Kidney tubule cell (primary cell): ENCODE data around the gene NOC2L.
A peak's percentile ranks its signal among the peaks of the same experiment; 100 is the strongest.
"Not testable (repeated sequence)": the region's sequence is repeated elsewhere in the genome, so short reads cannot be mapped to it uniquely, and the experiment has no call there.

Experiments
- DNase-seq: peaks from one replicate; pipeline ENCODE4 v3.0.0-alpha.2; 2018; ENCODE audit warnings: low spot score

NOC2L gene

DNA sequence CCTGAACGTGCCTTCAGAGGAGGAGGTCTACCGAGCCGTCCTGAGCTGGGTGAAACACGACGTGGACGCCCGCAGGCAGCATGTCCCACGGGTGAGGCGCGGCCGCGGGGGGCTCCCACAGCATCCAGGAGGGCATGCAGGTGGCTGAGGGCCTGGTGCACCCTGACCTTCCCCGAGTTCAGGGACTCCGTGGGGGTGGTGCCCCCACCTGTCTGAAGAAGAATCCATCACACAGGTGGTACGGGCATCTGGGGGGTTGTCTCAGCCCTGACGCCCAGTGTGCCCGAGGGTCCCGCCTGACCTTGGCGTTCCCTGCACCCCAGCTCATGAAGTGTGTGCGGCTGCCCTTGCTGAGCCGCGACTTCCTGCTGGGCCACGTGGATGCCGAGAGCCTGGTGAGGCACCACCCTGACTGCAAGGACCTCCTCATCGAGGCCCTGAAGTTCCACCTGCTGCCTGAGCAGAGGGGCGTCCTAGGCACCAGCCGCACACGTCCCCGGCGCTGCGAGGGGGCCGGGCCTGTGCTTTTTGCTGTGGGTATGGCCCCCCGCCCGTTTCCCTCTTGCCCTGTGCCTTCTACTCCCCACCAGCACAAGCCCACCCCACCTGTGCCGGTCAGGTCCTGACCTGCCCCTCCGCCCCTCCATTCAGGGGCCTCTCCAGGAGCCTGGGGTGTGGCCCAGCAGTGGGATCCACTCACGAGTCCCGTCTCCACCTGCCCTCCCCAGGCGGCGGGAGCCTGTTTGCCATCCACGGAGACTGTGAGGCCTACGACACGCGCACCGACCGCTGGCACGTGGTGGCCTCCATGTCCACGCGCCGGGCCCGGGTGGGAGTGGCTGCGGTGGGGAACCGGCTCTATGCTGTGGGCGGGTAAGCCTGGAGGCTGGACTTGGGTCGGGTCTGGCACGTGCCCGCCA, 3.6 kb upstream of the NOC2L start:
- DNase-seq = no peak

GRCh38 chr1:961132-961669, 2.1 kb upstream of the NOC2L start:
- no peak for DNase-seq

GRCh38 chr1:960363-961131, 1.5 kb upstream of the NOC2L start, which contains the start of gene KLHL17:
Gene KLHL17, plus strand, starts transcription at chr1:960584. Its CDS starts 110 bp downstream, at chr1:960694.
- peak; percentile 73 for DNase-seq

- DNase-seq = no peak
Observed at GRCh38 chr1:959731-960362, 791 bp upstream of the NOC2L start.

DNA sequence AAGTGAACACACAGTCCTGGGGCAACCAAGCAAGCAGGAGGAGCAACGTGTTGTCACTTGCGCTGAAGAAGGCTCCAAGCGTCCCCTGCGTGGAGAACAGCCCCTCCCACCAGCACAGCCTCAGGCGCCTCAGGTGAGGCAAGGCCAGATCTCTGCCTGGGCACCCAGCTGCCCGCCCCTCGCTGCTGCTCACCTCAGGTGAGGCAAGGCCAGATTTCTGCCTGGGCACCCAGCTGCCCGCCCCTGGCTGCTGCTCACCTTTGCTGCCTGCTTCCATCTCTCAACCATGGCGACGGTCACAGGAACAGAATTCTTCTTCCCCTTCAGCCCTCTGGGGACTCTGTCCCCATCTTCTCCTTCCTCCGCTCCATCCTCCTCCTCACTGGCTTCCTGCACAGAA, 2.4 kb downstream of the NOC2L start:
- no peak for DNase-seq

DNA sequence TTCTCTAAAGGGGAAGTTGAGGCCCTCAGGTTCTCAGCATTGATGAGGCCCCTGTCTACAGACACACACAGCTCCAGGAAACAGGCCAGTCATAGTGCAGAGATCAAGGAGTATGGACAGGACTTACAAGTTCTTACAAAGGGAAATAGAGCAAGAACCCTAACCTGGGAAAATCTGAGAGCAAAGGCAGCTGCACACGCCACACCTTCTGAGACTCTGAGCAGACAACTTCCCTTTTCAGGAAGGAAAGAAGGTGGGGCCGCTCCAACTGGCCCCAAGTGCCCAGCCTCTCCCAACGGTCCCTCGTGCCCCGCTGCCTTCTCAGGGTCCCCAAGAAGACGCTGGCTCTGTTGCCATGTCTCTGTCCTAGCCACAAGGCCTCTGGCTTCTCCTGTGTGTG, 3.6 kb downstream of the NOC2L start:
- DNase-seq = no peak

DNA sequence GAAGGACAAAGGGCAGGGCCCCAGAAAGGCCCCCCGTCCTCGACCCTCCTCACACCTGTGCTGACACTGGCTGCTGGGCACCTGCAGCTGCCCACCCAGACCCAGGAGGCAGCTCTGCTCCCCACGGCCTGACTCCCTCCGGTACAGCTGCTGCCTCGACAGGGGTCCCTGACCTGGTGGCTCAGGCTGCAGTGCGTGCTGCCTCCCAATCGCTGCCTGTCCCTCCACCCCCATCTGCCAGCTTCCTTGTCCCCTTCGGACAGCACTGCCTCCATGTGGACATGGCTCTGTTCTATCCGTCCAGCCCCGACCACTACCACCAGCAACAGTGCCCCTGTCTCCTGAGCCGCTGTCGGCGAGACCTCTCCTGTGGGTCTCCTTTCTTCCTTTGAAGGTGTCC, 4.1 kb downstream of the NOC2L start:
- DNase-seq = no peak

DNA sequence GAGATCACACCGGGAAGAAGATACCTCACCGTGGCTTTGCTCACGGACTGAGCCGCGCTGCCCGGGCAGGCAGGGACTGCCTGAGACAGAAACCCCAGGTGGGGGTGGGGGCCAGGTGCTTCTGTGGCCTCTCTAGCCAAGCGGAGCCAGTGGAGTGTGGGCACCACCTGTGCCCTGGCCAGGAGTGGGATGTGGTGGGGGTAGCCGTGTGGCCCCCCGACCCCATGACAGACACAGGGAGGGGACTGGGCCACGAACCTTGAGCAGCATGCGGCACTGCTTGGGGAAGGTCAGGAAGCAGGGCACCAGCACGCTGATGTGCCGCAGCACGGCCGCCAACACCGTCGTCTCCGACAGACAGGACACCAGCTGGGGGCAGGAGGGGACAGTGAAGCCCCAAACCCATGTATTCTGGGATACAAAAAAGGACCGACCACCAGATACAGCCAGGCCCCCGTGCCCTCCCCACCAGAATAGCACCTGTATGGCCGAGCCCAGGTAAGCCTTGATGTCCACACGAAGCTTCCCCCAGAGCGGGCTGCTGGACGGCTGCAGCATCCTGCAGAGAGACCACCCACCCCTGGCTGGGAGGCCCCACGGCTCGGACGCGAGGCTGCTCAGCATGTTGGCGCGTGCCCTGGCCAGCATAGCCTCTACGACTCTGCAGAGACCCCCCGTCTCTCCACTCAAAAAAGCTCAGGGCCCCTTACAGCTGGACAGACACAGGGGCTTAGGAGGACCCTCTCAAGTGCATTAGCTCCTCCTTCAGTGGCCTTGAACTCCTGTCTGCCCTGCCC, 5.3 kb downstream of the NOC2L start:
- no peak for DNase-seq

DNA sequence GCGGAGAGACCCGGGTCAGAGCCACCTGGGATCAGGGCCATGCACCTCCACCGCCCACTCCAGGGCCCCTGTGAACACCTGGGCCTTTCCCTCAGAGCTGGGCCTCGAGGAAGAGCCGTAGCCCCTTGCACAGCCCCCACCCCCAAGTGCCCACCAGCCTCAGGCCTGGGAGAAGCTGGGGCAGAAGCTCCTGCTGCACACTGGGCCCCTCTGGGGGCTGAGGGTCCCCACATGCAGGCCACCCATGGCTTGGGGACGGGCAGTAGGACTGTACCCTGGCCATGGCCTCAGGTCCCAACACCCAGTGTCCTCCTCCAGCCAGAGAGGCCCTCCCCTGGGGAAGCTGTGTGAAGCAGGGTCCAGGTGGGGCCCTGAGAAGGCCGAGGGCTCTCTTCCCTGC, 6.5 kb downstream of the NOC2L start:
- no peak for DNase-seq

DNA sequence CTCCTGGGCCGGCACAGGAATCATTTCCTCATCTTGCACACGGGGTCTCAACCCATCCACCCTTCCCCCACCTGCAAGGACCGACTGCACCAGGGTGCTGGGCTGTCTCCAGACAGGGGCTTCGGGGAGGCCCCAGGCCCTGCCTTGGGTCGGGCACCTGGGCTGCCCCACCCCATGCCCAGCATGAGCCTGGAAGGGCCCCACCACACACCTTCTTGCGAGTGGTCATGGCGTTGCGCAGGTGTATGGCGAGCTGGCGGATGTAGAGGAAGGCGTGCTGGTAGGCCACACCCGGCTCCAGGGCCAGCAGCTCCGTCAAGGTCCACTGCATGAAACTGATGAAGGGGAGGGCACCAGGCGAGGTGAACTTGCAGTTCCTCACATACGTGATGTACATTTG, 6.9 kb downstream of the NOC2L start:
- no peak for DNase-seq

GRCh38 chr1:951364-951763, 7.7 kb downstream of the NOC2L start:
- DNase-seq = no peak

DNA sequence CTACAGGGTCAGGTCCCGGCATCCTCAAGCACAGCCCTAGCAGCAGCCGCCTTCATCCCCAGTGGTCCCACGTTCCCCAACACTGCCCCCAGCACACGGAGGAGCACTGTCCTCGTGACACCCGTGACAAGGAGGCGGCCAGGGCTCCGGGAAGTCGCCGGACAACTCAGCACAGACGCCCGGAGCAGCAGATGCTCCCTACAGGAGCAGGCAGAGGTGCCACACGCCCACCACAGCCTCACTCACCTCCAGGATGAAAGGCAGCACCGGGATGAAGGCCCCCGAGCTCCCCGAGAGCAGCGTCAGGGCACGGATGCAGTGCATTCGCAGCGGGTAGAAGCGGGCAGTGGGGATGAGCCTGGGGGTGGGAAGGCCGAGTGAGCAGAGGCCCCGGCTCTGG, 8.2 kb downstream of the NOC2L start:
- DNase-seq = no peak

- no peak for DNase-seq
Observed at GRCh38 chr1:950268-950667, 8.8 kb downstream of the NOC2L start.

GRCh38 chr1:947958-948357, 11.1 kb downstream of the NOC2L start:
- no peak for DNase-seq

GRCh38 chr1:946811-947210, 12.2 kb downstream of the NOC2L start:
- DNase-seq = not testable (repeated sequence)

DNA sequence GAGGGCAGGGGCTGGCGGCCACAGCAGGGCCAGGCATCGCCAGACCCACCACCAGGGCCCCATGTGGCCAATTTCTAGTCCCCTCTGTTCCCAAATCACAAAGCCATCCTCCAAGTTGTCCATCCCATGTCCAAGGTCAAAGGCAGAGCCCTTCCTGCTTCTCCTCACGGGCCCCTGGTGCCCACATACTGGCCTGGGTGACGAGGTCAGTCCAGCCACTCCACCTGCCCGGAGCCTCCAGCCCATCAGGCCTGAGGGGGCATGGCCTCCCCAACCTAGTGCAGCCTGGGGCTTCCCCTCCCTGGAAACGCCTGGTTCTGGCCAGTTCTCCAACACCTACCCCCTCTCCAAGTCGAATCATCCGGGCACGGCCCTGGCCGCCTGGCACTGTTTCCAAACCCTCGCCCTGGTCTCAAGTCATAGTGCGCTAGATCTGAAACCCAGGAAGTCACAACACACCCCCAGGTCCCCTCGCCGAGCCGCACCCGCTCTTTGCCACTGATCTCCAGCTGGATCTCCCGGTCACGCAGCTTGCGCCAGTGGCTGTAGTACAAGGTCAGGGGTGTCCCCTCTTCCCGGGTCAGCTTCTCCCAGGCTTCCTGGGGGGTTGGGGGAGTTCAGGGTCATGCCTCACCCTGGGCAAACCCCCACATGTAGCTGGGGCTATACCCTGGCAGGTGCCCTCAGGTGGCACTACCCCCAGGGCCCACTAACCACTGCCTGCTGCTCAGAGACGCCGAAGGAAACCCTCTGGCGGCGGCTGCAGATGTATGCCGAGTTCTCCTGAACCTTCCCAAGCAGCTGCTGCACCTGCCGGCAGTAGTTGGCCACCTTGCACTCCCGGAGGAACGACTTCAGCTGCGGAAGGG, 13.1 kb downstream of the NOC2L start:
- DNase-seq = no peak

GRCh38 chr1:944341-945325, 14.4 kb downstream of the NOC2L start:
- no peak for DNase-seq

- DNase-seq = no peak
Observed at GRCh38 chr1:943545-944340, 15.3 kb downstream of the NOC2L start.
